ENCODE results near the gene ADARB1.

Gene ADARB1

DNA sequence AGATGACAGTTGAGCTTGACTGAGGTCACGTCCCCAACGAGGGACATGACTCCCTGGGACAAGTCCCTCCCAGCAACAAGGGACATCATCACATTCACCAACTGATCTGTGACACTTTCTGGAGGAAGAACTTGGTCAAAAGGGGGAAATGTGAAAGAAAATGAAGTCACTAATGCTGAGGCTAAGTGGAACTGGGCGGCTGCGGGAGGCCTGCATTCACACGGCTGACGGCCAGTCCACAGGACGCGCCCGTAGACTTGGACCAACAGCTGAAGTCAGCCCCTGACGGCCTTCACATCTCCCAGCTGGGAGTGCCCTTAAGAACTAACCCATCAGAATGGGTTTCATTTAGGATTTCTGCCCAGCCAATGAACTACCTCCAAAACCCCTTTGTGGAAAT is 186.7 kb downstream of the ADARB1 start:
- DNase-seq = no peak

DNA sequence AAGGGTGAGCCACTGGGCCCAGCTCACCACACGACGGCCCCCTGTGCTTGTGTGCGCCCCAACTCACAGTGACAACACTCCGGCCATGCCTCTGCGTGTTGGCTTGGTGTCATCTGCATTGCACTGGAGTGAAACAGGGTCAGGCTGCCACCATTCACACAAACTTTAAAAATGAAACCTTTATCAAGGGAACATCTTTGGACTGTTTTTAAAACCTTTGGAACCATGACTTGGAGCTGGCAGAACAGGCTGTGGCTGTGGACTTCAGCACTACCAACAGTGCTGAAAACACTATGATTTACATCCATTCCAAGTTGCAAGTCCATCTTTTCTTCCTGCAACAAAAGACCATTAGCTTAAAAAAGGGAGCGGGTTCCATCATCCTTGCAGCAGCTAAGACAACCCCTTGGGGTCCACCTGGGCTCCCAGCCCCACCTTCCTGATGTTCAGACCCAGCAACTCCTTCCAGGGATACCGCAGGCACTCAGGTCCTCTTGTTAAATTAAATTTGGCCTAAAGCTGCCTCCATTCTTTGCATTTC is 187.7 kb downstream of the ADARB1 start:
- DNase-seq = no peak

DNA sequence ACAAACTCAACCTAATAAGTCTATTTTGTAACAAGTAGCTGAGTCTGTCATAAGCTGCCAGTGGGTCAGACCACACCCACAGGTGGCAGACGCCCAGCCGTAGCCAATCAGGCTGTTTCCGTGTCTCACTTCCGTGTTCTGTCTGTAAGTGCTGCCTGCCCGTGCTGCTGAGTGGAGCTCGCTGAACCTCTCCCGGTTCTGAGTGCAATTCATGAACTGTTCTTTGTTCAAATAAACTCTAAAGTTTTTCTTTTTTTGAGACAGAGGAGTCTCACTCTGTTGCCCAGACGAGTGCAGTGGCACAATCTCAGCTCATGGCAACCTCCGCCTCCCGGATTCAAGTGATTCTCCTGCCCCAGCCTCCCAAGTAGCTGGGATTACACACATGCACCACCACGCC is 188.2 kb downstream of the ADARB1 start:
- DNase-seq = no peak

DNA sequence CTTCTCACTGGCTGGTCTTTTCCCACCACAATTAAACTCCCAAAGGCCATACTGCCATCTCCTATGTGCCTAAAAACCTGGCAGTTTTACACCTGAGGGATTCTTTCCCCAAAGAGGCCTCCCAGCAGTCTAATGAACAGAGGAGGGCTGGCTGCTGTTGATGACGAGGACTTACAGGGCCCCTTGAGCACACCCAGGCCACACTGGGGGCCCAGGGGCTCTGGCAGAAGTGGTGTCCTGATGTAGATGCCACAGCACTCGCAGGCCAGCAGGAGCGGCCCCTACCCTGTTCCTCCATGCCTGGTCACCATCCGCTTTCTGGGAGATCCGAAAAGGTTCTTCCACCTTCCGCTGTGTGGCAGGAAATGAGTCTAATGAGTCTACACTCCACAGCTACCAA is 189.2 kb downstream of the ADARB1 start:
- no peak for DNase-seq

DNA sequence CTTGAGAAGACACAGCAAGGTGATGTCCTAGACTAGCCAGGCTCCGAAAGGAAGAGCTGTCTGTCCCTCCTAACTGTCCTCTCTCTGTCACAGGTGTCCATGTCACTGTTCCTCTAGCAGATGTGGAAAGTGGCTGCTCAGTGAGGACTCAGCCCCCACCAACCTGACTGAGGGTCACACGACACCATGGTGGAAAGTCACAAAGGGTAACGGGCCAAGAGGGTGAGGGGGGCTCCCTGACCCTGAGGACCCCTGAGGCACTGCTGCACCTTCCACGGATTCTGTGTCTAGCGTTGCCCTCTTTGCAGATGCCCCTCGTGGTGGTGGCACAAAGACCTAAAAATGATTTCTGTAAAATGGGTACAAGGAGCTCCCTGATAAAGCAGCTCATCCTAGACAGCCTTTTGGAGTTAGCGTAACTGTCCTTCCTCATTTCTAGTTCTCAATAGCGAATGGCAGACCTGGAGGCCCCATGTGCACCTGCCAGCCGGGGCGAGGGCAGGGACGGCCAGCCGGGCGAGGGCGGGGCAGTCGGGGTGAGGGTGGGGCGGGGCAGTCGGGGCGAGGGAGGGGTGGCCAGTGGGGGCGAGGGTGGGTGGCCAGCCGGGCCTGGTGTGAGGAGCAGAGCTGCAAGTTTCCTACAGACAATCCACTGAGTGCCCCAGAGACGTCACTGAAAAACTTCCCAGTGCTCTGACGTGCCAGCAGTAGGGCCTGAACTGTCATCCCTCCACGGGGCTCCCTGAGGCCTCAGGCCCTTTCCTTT is 189.9 kb downstream of the ADARB1 start:
- no peak for DNase-seq

DNA sequence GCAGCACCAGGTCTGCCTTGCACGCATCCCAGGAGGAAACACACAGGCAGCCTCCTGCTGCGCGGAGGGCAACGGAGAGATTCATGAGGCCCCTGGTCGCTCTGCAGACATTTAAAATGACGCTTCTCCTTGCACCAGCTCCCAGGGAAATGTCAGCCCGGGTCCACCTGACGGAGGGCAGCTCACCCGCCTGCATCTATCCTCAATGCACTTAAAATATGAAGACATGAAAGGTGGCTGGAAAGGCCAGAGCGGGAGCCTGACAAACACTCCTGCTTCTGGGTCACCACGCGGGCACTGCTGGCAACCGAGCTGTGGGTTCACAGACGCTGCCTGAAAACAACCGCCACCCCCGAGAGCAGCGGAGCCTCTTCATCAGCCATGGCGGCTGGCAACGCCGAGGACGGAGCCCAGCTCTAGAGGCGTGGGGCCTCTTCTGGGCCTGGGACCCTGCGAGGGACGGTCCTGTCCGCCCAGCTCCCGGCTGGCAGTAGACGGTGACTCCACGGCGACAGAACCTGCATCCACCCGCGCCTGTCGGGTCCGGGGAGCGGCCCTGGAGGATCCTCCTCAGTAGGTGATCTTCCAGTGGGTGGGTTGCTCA is 190.6 kb downstream of the ADARB1 start:
- DNase-seq = no peak

DNA sequence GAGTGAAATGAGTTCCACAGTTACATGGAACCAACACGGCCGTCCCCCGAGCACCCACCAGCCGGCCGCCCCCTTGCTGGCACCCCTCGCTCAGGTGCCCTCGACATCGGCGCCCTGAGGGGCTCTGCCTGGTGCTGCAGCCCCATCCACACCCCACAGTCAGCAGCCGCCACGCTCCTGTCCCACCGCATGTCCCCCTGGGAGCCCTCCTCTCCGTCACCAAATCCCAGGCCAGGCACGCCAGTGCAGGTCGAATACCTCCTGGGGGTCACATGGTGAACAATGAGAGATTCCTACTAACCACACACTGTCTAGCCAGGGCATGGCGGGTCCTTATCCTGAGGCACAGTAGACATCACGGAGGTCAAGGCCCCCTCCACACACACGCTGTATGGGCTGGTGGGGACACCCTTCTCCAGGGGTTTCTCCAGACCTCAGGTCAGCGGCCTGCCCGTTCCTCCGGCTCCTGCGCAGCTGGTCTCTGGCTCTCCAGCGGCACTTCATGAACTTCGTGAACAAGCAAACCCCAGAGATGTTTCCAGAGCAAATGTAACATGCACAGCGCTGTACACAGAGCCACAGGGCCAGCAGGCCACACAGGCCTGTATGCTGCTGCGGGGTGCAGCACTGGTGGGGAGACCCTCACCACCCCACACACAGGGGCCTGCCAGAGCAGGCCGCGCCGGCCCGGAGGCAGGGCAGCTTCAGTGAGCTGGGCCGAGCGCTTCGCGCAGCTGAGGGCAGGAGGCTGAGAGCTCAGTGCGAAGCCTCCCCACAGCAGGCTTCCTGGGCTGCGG is 191.5 kb downstream of the ADARB1 start:
- no peak for DNase-seq

DNA sequence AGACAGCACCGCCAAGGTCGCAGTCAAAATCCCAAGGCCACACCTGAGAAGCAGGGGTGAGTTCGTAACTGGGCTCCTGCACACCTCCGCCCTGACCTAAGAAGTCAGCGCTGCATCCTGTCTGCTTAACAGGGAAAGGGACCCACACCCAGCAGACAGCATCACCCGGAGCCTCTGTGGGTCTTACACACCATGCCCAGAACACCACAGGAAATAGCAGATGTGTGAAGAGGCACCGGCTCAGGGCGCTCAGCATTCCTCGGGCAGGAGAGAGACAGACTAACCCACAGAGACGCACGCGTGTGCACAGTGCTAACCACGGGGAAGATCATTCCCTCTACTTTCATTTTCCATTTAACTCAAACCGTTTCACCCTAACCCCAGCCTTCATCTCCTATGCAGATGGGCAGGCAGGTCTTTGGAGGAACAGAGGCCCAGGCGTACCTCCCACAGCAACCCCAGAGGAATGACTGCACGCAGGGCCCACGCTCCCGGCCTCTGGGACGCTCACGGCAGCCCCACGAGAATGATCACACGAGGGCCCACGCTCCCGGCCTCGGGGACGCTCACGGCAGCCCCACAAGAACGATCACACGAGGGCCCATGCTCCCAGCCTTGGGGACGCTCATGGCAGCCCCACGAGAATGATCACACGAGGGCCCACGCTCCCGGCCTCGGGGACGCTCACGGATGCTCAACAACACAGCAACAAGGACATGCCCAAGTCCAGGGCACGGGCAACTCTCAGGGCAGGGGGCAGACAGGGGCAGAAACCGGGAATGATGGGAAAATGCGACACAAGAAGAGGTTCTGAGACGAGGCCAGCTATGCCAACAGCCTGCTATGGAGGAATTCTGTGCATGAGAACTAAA is 192.4 kb downstream of the ADARB1 start:
- no peak for DNase-seq

DNA sequence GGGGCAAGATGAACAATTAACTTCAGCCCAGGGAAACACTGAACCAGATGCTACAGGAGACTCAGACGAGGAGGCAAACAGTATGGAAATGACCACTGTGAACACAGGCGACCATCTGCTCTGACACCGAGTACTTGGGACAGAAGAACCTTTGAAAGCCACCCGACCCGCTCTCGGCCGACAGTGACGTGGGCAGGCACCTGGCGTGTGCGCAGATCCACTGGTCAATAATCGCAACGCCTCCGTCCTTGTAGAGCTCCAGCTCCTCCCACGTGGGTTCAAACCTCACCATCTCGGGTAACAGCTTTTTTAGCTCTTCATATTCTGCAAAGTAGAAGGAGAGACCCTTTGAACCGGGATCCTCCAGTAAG is 193.0 kb downstream of the ADARB1 start:
- DNase-seq = no peak

DNA sequence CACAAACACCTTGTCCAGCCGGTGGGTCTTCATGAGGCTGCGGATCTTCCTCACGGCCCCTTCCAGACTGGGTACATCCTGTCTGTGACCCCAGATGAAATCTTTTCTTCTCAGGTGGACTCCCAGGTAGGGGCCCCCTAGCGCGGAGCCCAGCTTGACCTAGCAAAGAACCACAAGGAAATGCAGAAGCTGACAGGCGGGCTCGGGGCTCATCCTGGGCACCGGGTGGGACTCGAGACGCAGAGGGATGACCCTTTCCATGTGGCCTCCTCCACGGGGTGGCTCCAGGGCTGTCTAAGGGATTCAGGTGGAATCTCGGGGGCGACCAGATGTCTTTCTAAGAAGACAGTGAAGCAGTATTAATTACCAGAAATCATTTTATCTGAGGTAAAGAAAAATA is 195.5 kb downstream of the ADARB1 start:
- no peak for DNase-seq

DNA sequence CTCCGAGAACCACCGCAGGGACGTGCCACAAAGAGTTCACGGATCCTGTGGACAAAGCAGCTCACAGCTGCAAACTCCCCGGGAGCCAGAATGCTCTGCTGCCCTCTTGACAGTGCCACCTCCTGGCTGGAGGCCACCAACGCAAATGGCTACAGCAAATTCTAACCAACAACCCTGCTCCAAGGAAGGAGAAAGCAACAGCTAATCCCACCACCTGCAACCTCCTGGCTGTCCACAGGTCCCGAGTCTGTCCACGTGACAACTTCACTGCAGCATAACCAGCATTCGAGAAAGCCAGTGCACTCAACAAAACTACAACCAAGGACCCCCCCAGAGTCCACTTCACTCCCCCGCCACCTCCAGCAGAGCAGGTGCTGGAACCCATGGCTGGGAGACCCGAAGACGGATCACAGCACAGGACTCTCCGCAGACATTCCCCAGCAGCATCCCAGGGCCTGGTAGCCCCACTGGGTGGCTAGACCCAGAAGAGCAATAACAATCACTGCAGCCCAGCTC is 196.0 kb downstream of the ADARB1 start:
- DNase-seq = no peak

Measured in anterior cingulate cortex (tissue), 58 donors.